Body of pancreas (tissue), 4 donors: Measurements from ENCODE around the gene BCL7A. TPM values are rescaled to one million over a fixed set of nuclear protein-coding genes. Genes with fewer than 3 reads are reported as not detected.

Experiments used
- ATAC-seq: fragments of 150-250 bp; one replicate; pipeline ENCODE4 v1.9.1; 2016
- DNase-seq, 4 donors: peaks; one replicate each; pipeline ENCODE4 v3.0.0-alpha.2; 2019
- H3K27ac ChIP-seq, 4 donors: fragments of 200-600 bp; sonication (generic); 1 replicate in 3 of 4; 2 replicates in 1 of 4; pipeline versions ENCODE4 v1.5.1 to v1.6.1; 2016 to 2019; ENCODE audit warnings: mild to moderate bottlenecking in 1 of 4, mixed read lengths in 1 of 4, moderate library complexity in 1 of 4
- H3K27me3 ChIP-seq, 2 donors: fragments of 200-600 bp; sonication (generic); one replicate each; pipeline ENCODE4 v1.6.0; 2016; ENCODE audit warnings: mild to moderate bottlenecking in 1 of 2
- H3K36me3 ChIP-seq, 2 donors: fragments of 200-600 bp; sonication (generic); replicated peaks in 1 of 2; 2 replicates each; pipeline ENCODE4 v1.5.1; 2016; ENCODE audit warnings: low read depth in 2 of 2; ENCODE audit not compliant: insufficient read depth in 1 of 2
- H3K4me1 ChIP-seq: fragments of 200-600 bp; sonication (generic); one replicate; pipeline ENCODE4 v1.6.0; 2016
- H3K4me3 ChIP-seq, 2 donors: fragments of 200-600 bp; sonication (generic); 1 replicate in 1 of 2; 2 replicates in 1 of 2; pipeline ENCODE4 v1.5.1; 2016 to 2019
- H3K9me3 ChIP-seq, 3 donors: fragments of 200-600 bp; sonication (generic); 1 replicate in 2 of 3; 2 replicates in 1 of 3; pipeline ENCODE4 v1.5.1; 2016
- CTCF ChIP-seq, 7 experiments: fragments of 450-650 bp in 4 of 7; fragments of 200-600 bp in 3 of 7; sonication (generic) in 3 of 7; IDR thresholded peaks; one replicate each; pipeline ENCODE4 v1.5.1; 2016 to 2019; ENCODE audit warnings: antibody characterized with exemption in 7 of 7
- POLR2A ChIP-seq, 3 donors: fragments of 450-650 bp; IDR thresholded peaks; one replicate each; pipeline ENCODE4 v1.6.1; 2016; ENCODE audit warnings: antibody characterized with exemption in 3 of 3, mild to moderate bottlenecking in 2 of 3
- WGBS, 2 donors: methylation state at CpG; one replicate each; pipeline ENCODE4 v1.1.5; 2017; 5-methylcytosine and 5-hydroxymethylcytosine counted together
- intact Hi-C: fragments of 100-400 bp; cut with DNase I; formaldehyde crosslinking; loops from one replicate; pipeline ENCODE4 v1.15.1; 2023
- total RNA-seq, 2 donors: library from RNA; depleted of rRNA; stranded (reverse); fragments of >200 nt; gene quantifications; one replicate each; pipeline ENCODE4 v1.1.0, GENCODE V29; 2016

BCL7A gene
- total RNA-seq, 2 donors from 2014 or later, result 19.1 to 25.2 TPM

DNA sequence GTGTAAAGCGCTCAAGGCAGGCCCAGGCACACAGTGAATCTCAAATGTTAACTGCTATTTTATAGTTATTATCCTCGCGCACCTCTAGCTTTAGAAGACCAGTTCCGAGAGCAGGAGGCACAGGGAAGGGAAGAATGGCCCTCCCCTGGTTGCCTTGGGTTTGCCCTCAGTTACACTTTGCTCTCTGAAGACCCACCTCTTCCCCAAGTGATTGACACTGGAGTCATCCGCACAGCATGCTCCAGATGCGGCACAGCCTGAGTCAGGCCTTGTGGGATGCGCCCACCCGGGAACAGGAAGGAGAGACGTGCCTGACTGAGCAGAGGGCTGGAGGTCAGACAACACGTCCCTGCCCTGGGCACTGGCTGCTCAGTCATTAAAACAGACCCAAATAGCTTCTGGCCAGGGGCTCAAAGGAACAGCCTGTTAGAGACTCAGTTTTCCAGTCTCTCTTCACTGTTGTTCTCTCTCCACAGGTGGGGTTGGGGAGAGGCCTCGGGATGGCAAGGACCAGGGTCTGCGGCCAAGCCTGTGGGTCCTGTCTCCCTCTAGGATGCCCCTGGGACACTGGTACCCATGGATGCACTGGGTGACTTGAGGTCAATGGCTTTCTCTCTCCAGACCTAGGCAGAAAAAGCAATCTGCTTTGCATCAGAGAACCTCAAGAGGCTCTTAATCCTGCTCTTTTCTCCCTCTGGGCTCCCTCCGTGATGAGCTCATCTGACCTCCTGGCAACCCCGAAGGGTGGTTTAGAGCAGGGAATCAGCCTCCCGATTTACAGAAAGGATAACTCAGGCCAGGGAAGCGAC lies 43.3 kb downstream of the BCL7A start:
- H3K27ac ChIP-seq, result peak overlapping the region; percentile 88 to 97 (median 94)
- H3K27me3 ChIP-seq, result no peaks in the 10 kb centered on the region
- peak overlapping the region; percentile 18 to 58 for H3K4me3 ChIP-seq
- intact Hi-C loops, result no loop called here
- peak; percentile 58 to 77 (median 68) for DNase-seq
- 39 to 49% methylated on average over 11 to 16 of the region's 16 CpGs for WGBS, 2 donors
- ATAC-seq, result peak; percentile 10
- no peaks in the 10 kb centered on the region for H3K9me3 ChIP-seq
- no peak for TF ChIP-seq CTCF (IDR thresholded peaks at IDR 0.05)
- TF ChIP-seq POLR2A (IDR thresholded peaks at IDR 0.05), result peak in 2 of 3 donors; percentile 4 to 33
- H3K36me3 ChIP-seq, result no peaks in the 10 kb centered on the region
- H3K4me1 ChIP-seq, result peaks cover 55% of the 10 kb centered on the region

DNA sequence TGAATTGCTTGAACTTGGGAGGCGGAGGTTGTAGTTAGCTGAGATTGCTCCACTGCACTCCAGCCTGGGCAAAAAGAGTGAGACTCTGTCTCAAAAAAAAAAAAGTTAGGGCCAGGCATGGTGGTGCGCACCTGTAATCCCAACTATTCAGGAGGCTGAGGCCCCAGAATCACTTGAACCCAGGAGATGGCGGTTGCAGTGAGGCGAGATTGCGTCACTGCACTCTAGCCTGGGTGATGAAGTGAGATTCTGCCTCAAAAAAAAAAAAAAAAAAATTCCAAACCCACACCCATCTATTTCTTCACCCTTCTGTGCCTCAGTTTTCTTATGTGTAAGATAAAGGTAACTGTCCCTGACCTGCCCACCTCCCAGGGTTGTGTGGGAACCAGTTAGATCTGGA lies 45.9 kb downstream of the BCL7A start:
- H3K4me1 ChIP-seq, result peaks cover 61% of the 10 kb centered on the region
- TF ChIP-seq POLR2A (IDR thresholded peaks at IDR 0.05), result no peak
- no peak for TF ChIP-seq CTCF (IDR thresholded peaks at IDR 0.05)
- H3K27me3 ChIP-seq, result no peaks in the 10 kb centered on the region
- WGBS, 2 donors, result 88 to 97% methylated on average over 5 of the region's 5 CpGs
- ATAC-seq (no peak), DNase-seq (no peak)
- H3K27ac ChIP-seq, result peak overlapping the region in 1 of 4 donors; percentile 12
- H3K4me3 ChIP-seq, result no peak overlapping the region
- intact Hi-C loops, result no loop called here
- no peaks in the 10 kb centered on the region for H3K9me3 ChIP-seq
- H3K36me3 ChIP-seq, result no peaks in the 10 kb centered on the region

GRCh38 chr12:122067966-122068365 lies 46.3 kb downstream of the BCL7A start:
- TF ChIP-seq POLR2A (IDR thresholded peaks at IDR 0.05) (no peak), CTCF (IDR thresholded peaks at IDR 0.05) (no peak)
- intact Hi-C loops, result no loop called here
- Histone ChIP-seq H3K4me1 (peaks cover 61% of the 10 kb centered on the region), H3K9me3 (no peaks in the 10 kb centered on the region), H3K27ac (peak overlapping the region in 1 of 4 donors; percentile 12), H3K4me3 (no peak overlapping the region), H3K27me3 (no peaks in the 10 kb centered on the region), H3K36me3 (no peaks in the 10 kb centered on the region)
- peak in 1 of 4 donors; percentile 37 for DNase-seq
- 22 to 35% methylated on average over 13 of the region's 13 CpGs for WGBS, 2 donors
- ATAC-seq, result no peak

- no peaks in the 10 kb centered on the region for H3K36me3 ChIP-seq
- H3K27ac ChIP-seq, result peak overlapping the region in 3 of 4 donors; percentile 36 to 71 (median 38)
- H3K27me3 ChIP-seq, result no peaks in the 10 kb centered on the region
- intact Hi-C loops, result no loop called here
- ATAC-seq (peak; percentile 69), DNase-seq (peak; percentile 44 to 64 (median 56))
- no peak for TF ChIP-seq POLR2A (IDR thresholded peaks at IDR 0.05)
- no peak for TF ChIP-seq CTCF (IDR thresholded peaks at IDR 0.05)
- no peaks in the 10 kb centered on the region for H3K9me3 ChIP-seq
- peaks cover 36% of the 10 kb centered on the region for H3K4me1 ChIP-seq
- 51 to 56% methylated on average over 11 of the region's 11 CpGs for WGBS, 2 donors
- H3K4me3 ChIP-seq, result no peak overlapping the region
Observed at GRCh38 chr12:122072031-122072970, 50.6 kb downstream of the BCL7A start.
